Endothelial cell of hepatic sinusoid (primary cell): ENCODE measurements around the gene ACYP1.

Experiments
- in situ Hi-C: cut with HindIII; loops from 2 replicates; pipeline ENCODE4 v1.10.0; 2017; ENCODE audit warnings: low sequenced_read_pairs

Gene ACYP1

DNA sequence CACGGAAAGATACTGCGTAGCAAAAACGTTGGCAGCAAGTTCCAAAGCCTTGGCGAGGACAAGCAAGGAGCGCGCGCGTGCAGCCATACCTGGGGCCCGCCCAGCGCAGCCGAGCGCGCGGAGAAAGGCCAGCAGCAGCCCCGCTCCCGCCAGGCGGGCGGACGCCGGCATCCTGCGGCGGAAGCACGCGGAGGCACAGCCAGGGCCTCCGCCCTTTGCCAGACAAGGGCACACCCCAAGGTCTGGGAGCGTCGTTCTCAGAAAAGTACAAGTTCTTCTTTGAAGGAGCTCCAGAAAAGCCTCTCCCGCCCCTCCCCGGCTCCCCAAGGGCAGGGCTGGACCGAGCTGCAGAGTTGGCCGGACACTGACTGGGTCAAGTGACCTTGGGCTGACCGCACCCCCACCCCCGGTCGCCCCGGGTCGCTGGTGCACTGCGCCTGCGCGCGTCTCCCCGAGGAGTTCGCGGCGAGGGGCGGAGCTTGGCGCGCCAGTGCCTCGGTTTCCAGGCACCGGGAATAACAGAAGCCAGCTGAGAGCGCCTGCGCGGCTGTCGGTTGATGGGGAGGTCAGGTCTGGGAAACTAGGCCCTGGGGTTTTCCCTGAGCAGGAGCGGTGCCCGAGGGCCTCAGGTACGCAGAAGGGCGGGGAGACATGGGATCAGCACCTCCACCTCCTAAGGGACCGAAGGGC is 5.4 kb upstream of the ACYP1 start, which contains the start of gene ZC2HC1C:
TSS of gene ZC2HC1C (plus strand) at position 521 of the 690 bp plus-strand sequence. CDS start 933 bp downstream, outside the sequence.
- in situ Hi-C loops: loop anchor here (5.0 kb wide), 1 partner anchor 107 kb away; no protein-coding TSS in a partner anchor

DNA sequence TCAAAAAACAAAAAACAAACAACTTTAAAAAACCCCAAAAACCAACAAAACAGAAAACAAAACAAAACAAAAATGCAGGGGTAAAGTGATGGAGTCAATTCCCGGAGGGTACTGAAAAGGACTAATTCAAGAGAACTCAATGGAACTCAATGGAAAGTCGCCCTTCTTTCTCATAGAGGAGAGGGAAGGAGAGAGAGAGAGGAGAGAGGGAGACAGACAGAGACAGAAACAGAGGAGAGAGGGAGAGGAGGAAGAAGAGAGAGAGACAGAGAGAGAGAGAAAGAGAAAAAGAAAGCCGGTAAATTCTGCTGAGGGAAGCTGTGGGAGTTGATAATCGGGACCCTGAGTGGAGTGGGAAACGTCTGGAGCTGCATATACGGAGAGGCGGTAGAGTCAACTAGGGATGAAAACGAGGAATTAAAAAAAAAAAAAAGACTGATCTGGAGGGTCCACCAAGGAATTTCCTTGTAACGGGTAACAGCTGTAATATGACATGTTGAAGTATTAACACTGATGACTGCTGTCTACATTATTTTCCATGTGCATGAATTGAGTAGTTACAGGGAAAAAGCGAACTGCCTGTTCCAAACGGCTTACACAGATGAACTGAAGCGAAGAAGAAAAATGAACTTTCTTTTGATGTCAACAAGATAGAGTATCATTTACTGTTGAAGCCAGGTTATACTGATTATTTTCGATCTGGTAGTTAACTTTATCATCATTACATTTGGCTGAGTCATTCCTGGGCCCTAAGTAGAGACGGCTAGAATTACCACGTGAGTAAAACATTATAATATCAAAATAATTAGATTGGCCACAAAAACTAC is 4.7 kb upstream of the ACYP1 start:
- in situ Hi-C loops: loop anchor here (5.0 kb wide), 1 partner anchor 106 kb away; no protein-coding TSS in a partner anchor

DNA sequence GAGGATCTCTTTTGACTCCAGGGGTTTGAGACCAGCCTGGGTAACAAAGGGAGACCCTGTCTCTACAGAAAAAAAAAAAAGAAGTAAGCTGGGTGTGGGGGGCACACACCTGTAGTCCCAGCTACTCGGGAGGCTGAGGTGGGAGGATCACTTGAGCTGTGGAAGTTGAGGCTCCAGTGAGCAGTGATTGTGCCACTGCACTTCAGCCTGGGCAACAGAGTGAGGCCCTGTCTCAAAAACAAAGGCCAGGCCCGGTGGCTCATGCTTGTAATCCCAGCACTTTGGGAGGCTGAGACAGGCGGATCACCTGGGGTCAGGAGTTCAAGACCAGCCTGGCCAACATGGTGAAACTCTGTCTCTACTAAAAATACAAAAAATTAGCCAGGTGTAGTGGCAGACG is 3.9 kb upstream of the ACYP1 start:
- in situ Hi-C loops: loop anchor here (5.0 kb wide), 1 partner anchor 105 kb away; no protein-coding TSS in a partner anchor

- in situ Hi-C loops: loop anchor here (5.0 kb wide), 1 partner anchor 105 kb away; no protein-coding TSS in a partner anchor
Observed at GRCh38 chr14:75067212-75067611, 3.4 kb upstream of the ACYP1 start.

DNA sequence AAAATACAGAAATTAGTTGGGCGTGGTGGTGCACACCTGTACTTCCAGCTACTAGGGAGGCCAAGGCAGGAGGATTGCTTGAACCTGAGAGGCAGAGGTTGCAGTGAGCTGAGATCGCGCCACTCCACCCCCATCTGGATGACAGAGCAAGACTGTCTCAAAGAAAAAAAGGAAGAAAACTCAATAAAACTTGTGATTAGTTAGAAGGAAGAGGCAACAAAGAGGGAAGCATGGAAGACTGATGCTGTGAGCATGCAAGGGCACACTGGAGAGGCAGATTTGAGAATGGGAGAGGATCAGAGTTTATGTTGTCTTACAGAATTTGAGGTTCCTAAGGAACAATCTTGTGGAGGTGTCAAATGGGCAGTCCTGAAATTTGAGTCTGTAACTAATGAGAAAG is 2.9 kb upstream of the ACYP1 start:
- in situ Hi-C loops: loop anchor here (5.0 kb wide), 1 partner anchor 104 kb away; no protein-coding TSS in a partner anchor

DNA sequence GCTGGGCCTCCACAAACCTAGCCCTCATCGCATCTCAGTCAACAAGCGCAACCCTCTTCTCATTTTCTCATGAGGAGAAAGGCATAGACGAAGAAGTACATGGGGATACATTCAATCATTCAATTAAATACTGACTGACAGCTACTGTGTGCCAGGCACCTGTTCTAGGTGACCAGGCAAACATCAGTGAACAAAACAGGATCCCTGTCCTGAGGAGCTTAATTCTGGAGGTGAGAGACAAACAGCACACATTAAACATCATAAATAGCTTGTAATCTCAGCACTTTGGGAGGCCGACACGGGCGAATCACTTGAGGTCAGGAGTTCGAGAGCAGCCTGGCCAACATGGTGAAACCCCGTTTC is 362 bp upstream of the ACYP1 start:
- in situ Hi-C loops: no loop called here

DNA sequence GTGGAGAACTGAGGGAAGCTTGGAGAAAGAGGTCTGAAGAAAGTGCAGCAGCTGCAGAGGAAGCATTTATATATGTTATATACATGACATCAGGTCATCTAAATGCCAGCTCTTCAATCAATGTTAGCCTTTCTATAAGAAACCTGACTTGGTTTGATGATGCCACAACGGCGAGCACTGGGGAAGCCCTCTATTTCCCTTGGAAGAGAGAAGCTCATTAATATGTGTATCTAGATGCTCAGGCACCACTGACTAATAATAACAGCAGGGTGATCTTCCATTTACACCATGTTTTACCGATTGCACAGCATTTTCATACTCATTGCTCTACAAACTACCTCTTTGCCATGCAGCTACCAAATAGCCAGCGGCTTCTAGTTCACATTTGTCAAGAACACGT is 811 bp downstream of the ACYP1 start:
- in situ Hi-C loops: no loop called here

GRCh38 chr14:75060420-75060819 is 3.4 kb downstream of the ACYP1 start:
- in situ Hi-C loops: no loop called here

GRCh38 chr14:75059642-75060041 is 4.2 kb downstream of the ACYP1 start:
- in situ Hi-C loops: no loop called here

- in situ Hi-C loops: no loop called here
Observed at GRCh38 chr14:75054421-75054820, 9.4 kb downstream of the ACYP1 start.

DNA sequence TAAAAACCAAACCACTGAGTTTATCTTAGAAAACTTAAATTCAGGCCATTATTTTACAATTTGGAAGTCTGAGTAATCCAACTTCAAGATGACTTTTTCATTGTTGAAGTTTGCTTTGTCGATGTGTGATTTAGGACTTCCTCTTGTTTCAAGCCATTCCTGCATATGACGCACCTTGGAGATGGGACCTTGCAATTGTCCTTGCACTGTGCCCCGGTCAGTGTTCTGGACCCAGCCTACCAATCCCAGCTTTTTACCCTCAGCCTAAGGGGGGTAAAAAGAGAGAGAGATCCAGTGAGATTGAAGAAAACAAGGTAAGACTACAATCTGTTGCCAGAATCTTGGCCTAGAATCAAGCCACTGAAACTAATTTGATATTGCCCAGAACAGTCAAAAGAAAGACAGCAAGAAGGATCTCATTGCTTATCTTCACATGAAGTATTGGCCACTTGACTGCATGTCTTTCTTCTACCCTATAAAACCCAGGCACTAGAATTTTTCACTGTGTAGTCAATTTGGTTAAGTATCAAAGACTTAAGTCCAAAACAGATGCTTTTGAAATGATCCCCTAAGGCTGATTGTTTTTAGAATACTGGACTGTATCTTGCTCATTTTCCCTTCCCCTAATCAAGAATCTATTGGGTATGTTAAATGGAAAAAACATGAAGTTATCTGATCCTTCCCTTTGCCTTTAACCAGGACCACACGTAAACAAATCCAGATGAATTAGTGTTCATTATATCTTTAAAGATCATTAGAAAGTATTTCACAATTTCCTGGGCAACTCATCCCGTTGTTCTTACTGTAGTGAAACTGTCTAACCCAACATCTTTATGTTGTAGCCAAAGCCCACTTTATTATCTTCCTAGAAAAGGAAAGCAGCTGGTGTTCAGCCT is 10.2 kb downstream of the ACYP1 start:
- in situ Hi-C loops: no loop called here

GRCh38 chr14:75051556-75051899 is 12.3 kb downstream of the ACYP1 start:
- in situ Hi-C loops: no loop called here

GRCh38 chr14:75050852-75051555 is 12.8 kb downstream of the ACYP1 start, which contains the start of gene MLH3:
Gene MLH3 (minus strand): TSS chr14:75051467. CDS start chr14:75049655, 1,812 bp downstream.
- in situ Hi-C loops: no loop called here

- in situ Hi-C loops: no loop called here
Observed at GRCh38 chr14:75049731-75050201, 14.1 kb downstream of the ACYP1 start.

- in situ Hi-C loops: no loop called here
Observed at GRCh38 chr14:75049136-75049535, 14.7 kb downstream of the ACYP1 start.

- in situ Hi-C loops: no loop called here
Observed at GRCh38 chr14:75048101-75048500, 15.7 kb downstream of the ACYP1 start.

GRCh38 chr14:75047506-75047905 is 16.3 kb downstream of the ACYP1 start:
- in situ Hi-C loops: no loop called here

DNA sequence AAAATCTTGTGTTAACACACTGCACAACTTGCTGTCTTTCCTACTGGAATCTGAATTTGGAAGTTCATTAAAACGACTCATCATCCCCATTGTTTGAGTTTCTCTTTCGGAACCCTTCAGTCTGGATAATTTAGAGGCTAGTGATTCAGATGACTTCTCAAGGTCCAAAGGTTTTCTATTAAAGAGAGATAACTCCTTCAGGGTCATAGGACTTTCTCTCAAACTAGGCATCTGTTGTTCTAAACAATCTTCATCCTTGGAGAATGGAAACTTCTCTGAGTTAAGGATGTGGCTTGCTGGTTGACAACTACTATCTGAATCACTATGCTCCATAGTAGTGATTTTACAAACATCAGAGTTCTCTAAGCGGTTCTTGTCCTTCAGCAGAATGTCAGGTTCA is 16.9 kb downstream of the ACYP1 start:
- in situ Hi-C loops: no loop called here

DNA sequence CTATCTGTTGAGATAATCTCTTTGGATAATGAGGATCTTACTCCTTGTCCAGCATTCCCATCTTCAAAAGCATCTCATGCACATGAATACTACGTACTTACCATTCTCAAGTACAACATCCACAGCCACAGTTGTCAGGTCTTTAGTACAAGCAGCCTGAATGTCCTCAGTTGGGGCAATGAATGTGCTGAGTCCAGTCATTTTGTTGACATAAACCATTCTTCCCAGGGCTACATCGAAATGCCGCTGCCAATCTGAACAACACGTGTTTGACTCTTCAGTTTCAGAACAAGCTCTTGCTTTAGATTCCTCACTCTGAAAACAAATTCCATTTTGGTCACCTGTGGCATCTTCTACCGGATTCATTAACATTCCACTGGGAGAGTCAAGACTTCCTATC is 17.5 kb downstream of the ACYP1 start:
- in situ Hi-C loops: no loop called here

GRCh38 chr14:75044752-75045151 is 19.1 kb downstream of the ACYP1 start:
- in situ Hi-C loops: no loop called here
